ENCODE results near the gene EIF4E1B.

Gene EIF4E1B

DNA sequence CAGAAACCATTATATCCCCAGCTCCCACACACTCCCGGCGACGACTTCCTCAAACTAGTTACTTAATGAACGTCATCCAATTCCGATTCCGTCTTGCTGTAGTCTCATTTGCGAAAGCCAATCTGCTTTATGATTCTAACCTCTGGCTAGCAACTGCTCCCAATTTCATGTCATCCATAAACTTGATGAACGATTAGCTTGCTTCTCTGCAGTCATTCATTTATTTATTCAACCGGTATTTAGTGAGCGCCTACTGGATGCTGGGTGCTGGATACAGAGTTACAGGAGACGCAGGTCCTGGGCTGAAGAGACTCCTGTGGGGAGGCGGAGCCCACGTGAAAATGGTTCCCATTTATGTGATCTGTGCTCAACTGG, 63.0 kb downstream of the EIF4E1B start:
- DNase-seq, result no peak

GRCh38 chr5:176694146-176694545, 63.7 kb downstream of the EIF4E1B start:
- DNase-seq, result no peak

DNA sequence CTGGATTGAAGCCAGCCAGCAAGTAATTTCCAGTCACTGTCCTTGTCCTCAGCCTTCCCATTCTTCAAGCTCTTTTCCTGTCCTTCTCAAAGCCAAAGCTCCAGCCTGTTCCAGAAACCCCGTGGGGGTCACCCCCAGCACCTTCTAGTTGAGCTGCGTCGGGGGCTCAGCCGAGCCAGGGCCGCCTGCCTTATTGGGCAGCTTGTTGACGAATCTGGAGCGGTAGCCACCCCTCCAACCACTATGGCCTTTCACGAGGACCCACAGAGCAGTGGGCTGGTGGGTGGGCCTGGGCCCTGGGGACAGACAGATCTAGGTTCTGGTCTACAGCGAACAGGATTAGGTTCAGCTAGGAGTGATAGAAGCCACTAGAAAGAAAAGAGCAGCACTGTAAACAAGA, 64.2 kb downstream of the EIF4E1B start:
- DNase-seq, result no peak

GRCh38 chr5:176695073-176695472, 64.6 kb downstream of the EIF4E1B start:
- DNase-seq, result no peak

Data from kidney glomerular epithelial cell (primary cell).